WERI-Rb-1 (cell line): ENCODE data around the gene SLC2A8.

ENCODE experiments used
- DNase-seq: peaks from one replicate; pipeline ENCODE4 v3.0.0-alpha.2; 2020
- H3K27ac ChIP-seq: fragments of 250-450 bp; sonication (Bioruptor Pico); 2 replicates; pipeline ENCODE4 v1.5.1; 2020; ENCODE audit warnings: mild to moderate bottlenecking, moderate library complexity
- H3K27me3 ChIP-seq: fragments of 250-450 bp; sonication (Bioruptor Pico); 2 replicates; pipeline ENCODE4 v1.5.1; 2021; ENCODE audit warnings: mild to moderate bottlenecking, low read depth, moderate library complexity; ENCODE audit not compliant: insufficient read depth, severe bottlenecking
- H3K36me3 ChIP-seq: fragments of 250-450 bp; sonication (Bioruptor Pico); 2 replicates; pipeline ENCODE4 v1.5.1; 2020; ENCODE audit warnings: mild to moderate bottlenecking, moderate library complexity
- H3K4me3 ChIP-seq: 2 replicates; pipeline ENCODE4 v1.5.1; 2011; ENCODE audit warnings: low read depth, mild to moderate bottlenecking, control low read depth, low read length
- H3K9me3 ChIP-seq: fragments of 250-450 bp; sonication (Bioruptor Pico); 2 replicates; pipeline ENCODE4 v1.5.1; 2021; ENCODE audit warnings: mild to moderate bottlenecking, moderate library complexity; ENCODE audit not compliant: severe bottlenecking
- CTCF ChIP-seq: IDR thresholded peaks from 2 replicates; pipeline ENCODE4 v1.5.1; 2011; ENCODE audit warnings: low read depth, mild to moderate bottlenecking, control low read depth, inconsistent platforms, low read length

SLC2A8 gene

GRCh38 chr9:127422787-127423186, 25.8 kb downstream of the SLC2A8 start:
- H3K9me3 ChIP-seq = no peaks in the 10 kb centered on the region
- peaks cover 30% of the 10 kb centered on the region for H3K36me3 ChIP-seq
- DNase-seq = peak; percentile 59
- H3K27me3 ChIP-seq = no peaks in the 10 kb centered on the region
- no peak for TF ChIP-seq CTCF
- peak overlapping the region; percentile 99 for H3K27ac ChIP-seq
- H3K4me3 ChIP-seq = peak overlapping the region; percentile 97

- no peaks in the 10 kb centered on the region for H3K9me3 ChIP-seq
- peaks cover 35% of the 10 kb centered on the region for H3K36me3 ChIP-seq
- no peak for TF ChIP-seq CTCF
- H3K27ac ChIP-seq = peak overlapping the region; percentile 99
- DNase-seq = no peak
- H3K27me3 ChIP-seq = no peaks in the 10 kb centered on the region
- H3K4me3 ChIP-seq = peak overlapping the region; percentile 97
Measured at GRCh38 chr9:127423476-127423933, 26.5 kb downstream of the SLC2A8 start.

GRCh38 chr9:127423934-127424675, 27.1 kb downstream of the SLC2A8 start, which contains the start of gene ZNF79:
Gene ZNF79 (plus strand): TSS chr9:127424382. CDS start chr9:127424788, 406 bp downstream.
- H3K36me3 ChIP-seq = peaks cover 41% of the 10 kb centered on the region
- DNase-seq = peak; percentile 96

GRCh38 chr9:127424676-127424999, 27.7 kb downstream of the SLC2A8 start:
- H3K36me3 ChIP-seq = peaks cover 46% of the 10 kb centered on the region
- H3K4me3 ChIP-seq = peak overlapping the region; percentile 97
- H3K27me3 ChIP-seq = no peaks in the 10 kb centered on the region
- TF ChIP-seq CTCF = 0 out of 2 replicates have a peak, but pooled peaks have one; percentile 5
- no peaks in the 10 kb centered on the region for H3K9me3 ChIP-seq
- H3K27ac ChIP-seq = peak overlapping the region; percentile 99
- DNase-seq = no peak

More at GRCh38 chr9:127423934-127424675, 27.1 kb downstream of the SLC2A8 start, which contains the start of gene ZNF79:
- peak within 1 kb of the TSS; percentile 99 for H3K27ac ChIP-seq
- no peaks in the 10 kb centered on the region for H3K9me3 ChIP-seq
- H3K4me3 ChIP-seq = peak within 1 kb of the TSS; percentile 97
- no peak for TF ChIP-seq CTCF
- H3K27me3 ChIP-seq = no peaks in the 10 kb centered on the region

GRCh38 chr9:127426756-127427155, 29.8 kb downstream of the SLC2A8 start:
- Histone ChIP-seq H3K4me3 (no peak overlapping the region), H3K36me3 (peaks cover 66% of the 10 kb centered on the region), H3K27ac (no peak overlapping the region), H3K27me3 (no peaks in the 10 kb centered on the region), H3K9me3 (no peaks in the 10 kb centered on the region)
- no peak for DNase-seq
- no peak for TF ChIP-seq CTCF

- DNase-seq = no peak
- Histone ChIP-seq H3K36me3 (peaks cover 79% of the 10 kb centered on the region), H3K27ac (no peak overlapping the region), H3K27me3 (no peaks in the 10 kb centered on the region), H3K9me3 (no peaks in the 10 kb centered on the region), H3K4me3 (no peak overlapping the region)
- TF ChIP-seq CTCF = no peak
Measured at GRCh38 chr9:127428348-127428747, 31.4 kb downstream of the SLC2A8 start.
